Endothelial cell of umbilical vein (primary cell): Measurements from ENCODE around the gene PPP1R13B.

Source experiments
- EZH2 ChIP-seq: IDR thresholded peaks from 2 replicates; pipeline ENCODE4 v1.6.1; 2012; ENCODE audit warnings: borderline replicate concordance, low read depth, mild to moderate bottlenecking, moderate library complexity, low read length, inconsistent platforms; ENCODE audit not compliant: severe bottlenecking
- FOS ChIP-seq: IDR thresholded peaks from 2 replicates; pipeline ENCODE4 v1.6.1; 2011; ENCODE audit warnings: mild to moderate bottlenecking, low read length, moderate library complexity, borderline replicate concordance; ENCODE audit not compliant: insufficient read depth
- GATA2 ChIP-seq: IDR thresholded peaks from 2 replicates; pipeline ENCODE4 v1.7.0; 2011; ENCODE audit warnings: low read depth, mild to moderate bottlenecking, moderate library complexity, mixed read lengths, low read length; ENCODE audit not compliant: insufficient read length, insufficient read depth
- JUN ChIP-seq: IDR thresholded peaks from 2 replicates; pipeline ENCODE4 v1.6.1; 2011; ENCODE audit warnings: borderline replicate concordance, low read depth; ENCODE audit not compliant: insufficient read length, insufficient read depth
- MYC ChIP-seq: IDR thresholded peaks from one replicate; pipeline ENCODE4 v1.6.1; 2011; ENCODE audit warnings: mild to moderate bottlenecking, low read depth, low read length
- POLR2A ChIP-seq: IDR thresholded peaks from 2 replicates; pipeline ENCODE4 v1.6.1; 2012; ENCODE audit warnings: low read depth, mild to moderate bottlenecking, control low read depth, low read length
- POLR2AphosphoS5 ChIP-seq: IDR thresholded peaks from 2 replicates; pipeline ENCODE4 v1.6.1; 2012; ENCODE audit warnings: low read depth, mild to moderate bottlenecking, control low read depth, low read length, moderate library complexity; ENCODE audit not compliant: insufficient read depth
- TF ChIP-seq, protein P1 (sequence below), 2 donors: IDR thresholded peaks; 1 replicate in 1 of 2; 2 replicates in 1 of 2; pipeline ENCODE4 v1.5.1; 2011; ENCODE audit warnings: low read length in 2 of 2, mild to moderate bottlenecking in 2 of 2, moderate library complexity in 2 of 2, control low read depth in 1 of 2, inconsistent platforms in 1 of 2, low read depth in 1 of 2; ENCODE audit not compliant: insufficient read depth in 1 of 2; ENCODE audit errors: extremely low read depth in 1 of 2
- TF ChIP-seq, protein P2 (sequence below): IDR thresholded peaks from 2 replicates; pipeline ENCODE4 v1.6.1; 2011; ENCODE audit not compliant: insufficient read depth, insufficient read length

DNA sequence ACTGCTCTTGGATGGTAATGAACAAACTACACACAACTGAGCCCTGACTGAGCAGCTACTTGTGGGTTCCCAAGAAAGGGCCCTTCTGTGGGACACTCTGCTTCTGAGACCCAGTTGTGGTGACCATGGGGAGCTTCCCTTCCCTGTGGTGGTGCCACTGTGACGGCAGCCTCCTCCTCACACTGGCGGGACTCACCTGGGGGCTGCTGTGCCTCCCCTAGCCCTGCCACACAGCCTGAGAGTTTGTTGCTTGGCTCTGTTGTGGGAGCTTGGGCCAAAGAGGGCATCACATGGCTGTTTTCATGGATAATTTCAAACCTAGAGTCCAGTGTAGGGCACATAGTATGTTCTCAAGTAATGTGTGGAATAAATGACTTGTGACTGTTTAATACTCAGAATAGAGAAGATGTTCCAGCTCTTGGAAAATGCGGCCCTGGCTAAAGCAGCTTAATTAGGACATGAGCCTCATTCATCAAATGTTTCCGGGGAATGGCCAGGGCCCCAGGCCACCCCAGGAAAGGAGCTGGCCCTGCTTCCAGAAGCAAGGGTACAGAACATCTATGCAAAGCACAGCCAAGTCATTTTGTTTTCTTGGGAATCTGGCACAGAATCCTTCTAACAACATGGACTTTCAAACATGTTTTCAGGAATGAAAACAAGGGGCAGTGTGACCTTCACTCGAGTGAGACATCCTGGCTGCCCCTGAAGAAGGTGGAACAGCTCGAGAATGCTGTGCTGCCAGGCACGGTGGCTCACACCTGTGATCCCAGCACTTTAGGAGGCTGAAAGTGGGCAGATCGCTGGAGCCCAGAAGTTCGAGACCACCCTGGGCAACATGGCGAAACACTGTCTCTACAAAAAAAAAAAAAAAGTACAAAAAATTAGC lies 110.6 kb downstream of the PPP1R13B start:
- TF ChIP-seq, protein P1, sequence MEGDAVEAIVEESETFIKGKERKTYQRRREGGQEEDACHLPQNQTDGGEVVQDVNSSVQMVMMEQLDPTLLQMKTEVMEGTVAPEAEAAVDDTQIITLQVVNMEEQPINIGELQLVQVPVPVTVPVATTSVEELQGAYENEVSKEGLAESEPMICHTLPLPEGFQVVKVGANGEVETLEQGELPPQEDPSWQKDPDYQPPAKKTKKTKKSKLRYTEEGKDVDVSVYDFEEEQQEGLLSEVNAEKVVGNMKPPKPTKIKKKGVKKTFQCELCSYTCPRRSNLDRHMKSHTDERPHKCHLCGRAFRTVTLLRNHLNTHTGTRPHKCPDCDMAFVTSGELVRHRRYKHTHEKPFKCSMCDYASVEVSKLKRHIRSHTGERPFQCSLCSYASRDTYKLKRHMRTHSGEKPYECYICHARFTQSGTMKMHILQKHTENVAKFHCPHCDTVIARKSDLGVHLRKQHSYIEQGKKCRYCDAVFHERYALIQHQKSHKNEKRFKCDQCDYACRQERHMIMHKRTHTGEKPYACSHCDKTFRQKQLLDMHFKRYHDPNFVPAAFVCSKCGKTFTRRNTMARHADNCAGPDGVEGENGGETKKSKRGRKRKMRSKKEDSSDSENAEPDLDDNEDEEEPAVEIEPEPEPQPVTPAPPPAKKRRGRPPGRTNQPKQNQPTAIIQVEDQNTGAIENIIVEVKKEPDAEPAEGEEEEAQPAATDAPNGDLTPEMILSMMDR (IDR thresholded peaks at IDR 0.05; ENCODE audit: extremely low read depth in 1 of 2, insufficient read depth in 1 of 2, low read depth in 1 of 2, low read length in 2 of 2), result no peak
- no peak for TF ChIP-seq POLR2A
- TF ChIP-seq, protein P2, sequence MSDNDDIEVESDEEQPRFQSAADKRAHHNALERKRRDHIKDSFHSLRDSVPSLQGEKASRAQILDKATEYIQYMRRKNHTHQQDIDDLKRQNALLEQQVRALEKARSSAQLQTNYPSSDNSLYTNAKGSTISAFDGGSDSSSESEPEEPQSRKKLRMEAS, result no peak
- no peak for TF ChIP-seq EZH2
- TF ChIP-seq FOS, result no peak
- no peak for TF ChIP-seq POLR2AphosphoS5
- TF ChIP-seq MYC, result no peak
- no peak for TF ChIP-seq JUN
- no peak for TF ChIP-seq GATA2
